Measurements from ENCODE around the gene AMZ1.

Gene AMZ1

GRCh38 chr7:2717293-2718261 lies 29.6 kb downstream of the AMZ1 start:
- intact Hi-C loops (cut with DNase I), result no loop called here
- no peak for DNase-seq

- DNase-seq, result no peak
- intact Hi-C loops (cut with DNase I), result no loop called here
These were observed 30.4 kb downstream of the AMZ1 start for GRCh38 chr7:2718296-2718965.

GRCh38 chr7:2719007-2719406 lies 31.0 kb downstream of the AMZ1 start:
- intact Hi-C loops (cut with DNase I), result no loop called here
- DNase-seq, result peak in 29 of 42 donors; percentile 36 to 83 (median 58)

- intact Hi-C loops (cut with DNase I), result loop anchor here (10.0 kb wide), 1 partner anchor 125 kb away; the partner anchor contains the start of gene GNA12
- DNase-seq, result peak; percentile 45 to 95 (median 79)
These were observed 32.0 kb downstream of the AMZ1 start for GRCh38 chr7:2720024-2720423.

- DNase-seq, result no peak
- intact Hi-C loops (cut with DNase I), result loop anchor here (10.0 kb wide), 1 partner anchor 123 kb away; the partner anchor contains the start of gene GNA12
These were observed 33.8 kb downstream of the AMZ1 start for GRCh38 chr7:2721842-2722241.

GRCh38 chr7:2722591-2722990 lies 34.6 kb downstream of the AMZ1 start:
- intact Hi-C loops (cut with DNase I), result loop anchor here (10.0 kb wide), 1 partner anchor 122 kb away; the partner anchor contains the start of gene GNA12
- DNase-seq, result peak in 1 of 42 donors; percentile 28

- intact Hi-C loops (cut with DNase I), result loop anchor here (10.0 kb wide), 1 partner anchor 122 kb away; the partner anchor contains the start of gene GNA12
- DNase-seq, result peak in 30 of 42 donors; percentile 36 to 86 (median 66)
These were observed 35.3 kb downstream of the AMZ1 start for GRCh38 chr7:2723138-2723850.

- intact Hi-C loops (cut with DNase I), result loop anchor here (10.0 kb wide), 1 partner anchor 121 kb away; the partner anchor contains the start of gene GNA12
- peak in 6 of 42 donors; percentile 3 to 15 (median 9) for DNase-seq
These were observed 36.0 kb downstream of the AMZ1 start for GRCh38 chr7:2724036-2724435.

- DNase-seq, result peak in 17 of 42 donors; percentile 1 to 26 (median 9)
- intact Hi-C loops (cut with DNase I), result loop anchor here (10.0 kb wide), 1 partner anchor 120 kb away; the partner anchor contains the start of gene GNA12
These were observed 36.6 kb downstream of the AMZ1 start for GRCh38 chr7:2724453-2725177.

- DNase-seq, result peak in 19 of 42 donors; percentile 1 to 34 (median 10)
- intact Hi-C loops (cut with DNase I), result loop anchor here (10.0 kb wide), 1 partner anchor 119 kb away; the partner anchor contains the start of gene GNA12
These were observed 37.4 kb downstream of the AMZ1 start for GRCh38 chr7:2725178-2726105.

- intact Hi-C loops (cut with DNase I), result loop anchor here (10.0 kb wide), 1 partner anchor 118 kb away; the partner anchor contains the start of gene GNA12
- DNase-seq, result peak in 18 of 42 donors; percentile 2 to 33 (median 12)
These were observed 38.5 kb downstream of the AMZ1 start for GRCh38 chr7:2726316-2727018.

- intact Hi-C loops (cut with DNase I), result loop anchor here (10.0 kb wide), 1 partner anchor 118 kb away; the partner anchor contains the start of gene GNA12
- peak in 13 of 42 donors; percentile 0 to 30 (median 6) for DNase-seq
These were observed 39.2 kb downstream of the AMZ1 start for GRCh38 chr7:2727206-2727605.

GRCh38 chr7:2728316-2729030 lies 40.5 kb downstream of the AMZ1 start:
- intact Hi-C loops (cut with DNase I), result loop anchor here (10.0 kb wide), 1 partner anchor 116 kb away; the partner anchor contains the start of gene GNA12
- peak in 2 of 42 donors; percentile 14 to 30 for DNase-seq

GRCh38 chr7:2729031-2729892 lies 41.3 kb downstream of the AMZ1 start:
- peak in 26 of 42 donors; percentile 3 to 66 (median 46) for DNase-seq
- intact Hi-C loops (cut with DNase I), result loop anchor here (10.0 kb wide), 1 partner anchor 116 kb away; the partner anchor contains the start of gene GNA12
